Lower lobe of right lung (tissue), 2 donors: ENCODE data around the gene IPMK. TPM values are rescaled to one million over a fixed set of nuclear protein-coding genes. Genes with fewer than 3 reads are reported as not detected.

Experiments used
- ATAC-seq, 2 donors: fragments of 200-7000 bp; cut with Tn5 transposase; one replicate each; pipeline ENCODE4 v1.9.1; 2020 to 2022; ENCODE audit warnings: mild to moderate bottlenecking in 2 of 2, moderate library complexity in 2 of 2
- DNase-seq: peaks from one replicate; pipeline ENCODE4 v3.0.0-alpha.2; 2020
- H3K27ac ChIP-seq: fragments of 200-600 bp; one replicate; pipeline ENCODE4 v1.8.0; 2022
- H3K27me3 ChIP-seq: fragments of 200-600 bp; one replicate; pipeline ENCODE4 v1.8.0; 2022; ENCODE audit warnings: low read depth
- H3K36me3 ChIP-seq: fragments of 200-600 bp; one replicate; pipeline ENCODE4 v1.8.0; 2022; ENCODE audit warnings: mild to moderate bottlenecking
- H3K4me1 ChIP-seq: fragments of 200-600 bp; one replicate; pipeline ENCODE4 v1.8.0; 2022
- H3K4me3 ChIP-seq: fragments of 200-600 bp; one replicate; pipeline ENCODE4 v1.8.0; 2022; ENCODE audit warnings: mild to moderate bottlenecking
- H3K9me3 ChIP-seq: fragments of 200-600 bp; one replicate; pipeline ENCODE4 v1.8.0; 2022
- intact Hi-C: fragments of 100-400 bp; cut with DNase I; formaldehyde crosslinking; loops from one replicate; pipeline ENCODE4 v1.11.0; 2022
- total RNA-seq: library from RNA; stranded (reverse); fragmentation: NEBNext Ultra II Directional; extraction: Animal tissue kit (Norgen Biotek cat#: 25700); gene quantifications from one replicate; pipeline ENCODE4 v1.2.1, GENCODE V29; 2021
- TF ChIP-seq, protein P1 (sequence below): fragments of 200-600 bp; IDR thresholded peaks from one replicate; pipeline ENCODE4 v1.8.0; 2022; ENCODE audit warnings: antibody characterized with exemption, mild to moderate bottlenecking
- donor health status: DM: no; HTN: yes; CAD: no; lungs with severe emphysema.

IPMK gene
- total RNA-seq, 1 donor from 2014 or later, result 7.5 TPM

DNA sequence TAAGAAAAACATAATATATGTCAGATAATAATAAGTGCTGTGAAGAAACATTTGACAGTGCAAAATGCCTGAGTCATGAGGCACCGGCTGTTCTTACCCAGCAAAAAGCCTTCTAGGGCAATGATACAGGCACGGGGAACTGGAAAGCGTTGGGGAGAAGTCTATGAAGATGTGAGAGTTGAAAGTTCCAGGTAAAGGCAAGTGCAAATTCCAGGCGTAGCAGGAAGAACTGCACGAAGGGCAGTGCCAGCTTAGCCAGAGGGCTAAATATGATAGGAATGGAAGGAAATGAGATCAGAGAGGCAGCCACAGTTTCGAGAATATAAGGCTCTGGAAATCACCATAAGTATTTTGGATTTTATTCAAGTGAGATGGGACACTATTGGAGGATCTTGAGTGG, 87.0 kb downstream of the IPMK start:
- H3K4me3 ChIP-seq, result no peak overlapping the region
- H3K27ac ChIP-seq, result no peak overlapping the region
- no peak for DNase-seq
- no peak for ATAC-seq
- H3K27me3 ChIP-seq, result no peaks in the 10 kb centered on the region
- H3K4me1 ChIP-seq, result no peaks in the 10 kb centered on the region
- intact Hi-C loops, result no loop called here
- no peaks in the 10 kb centered on the region for H3K9me3 ChIP-seq
- TF ChIP-seq, protein P1, sequence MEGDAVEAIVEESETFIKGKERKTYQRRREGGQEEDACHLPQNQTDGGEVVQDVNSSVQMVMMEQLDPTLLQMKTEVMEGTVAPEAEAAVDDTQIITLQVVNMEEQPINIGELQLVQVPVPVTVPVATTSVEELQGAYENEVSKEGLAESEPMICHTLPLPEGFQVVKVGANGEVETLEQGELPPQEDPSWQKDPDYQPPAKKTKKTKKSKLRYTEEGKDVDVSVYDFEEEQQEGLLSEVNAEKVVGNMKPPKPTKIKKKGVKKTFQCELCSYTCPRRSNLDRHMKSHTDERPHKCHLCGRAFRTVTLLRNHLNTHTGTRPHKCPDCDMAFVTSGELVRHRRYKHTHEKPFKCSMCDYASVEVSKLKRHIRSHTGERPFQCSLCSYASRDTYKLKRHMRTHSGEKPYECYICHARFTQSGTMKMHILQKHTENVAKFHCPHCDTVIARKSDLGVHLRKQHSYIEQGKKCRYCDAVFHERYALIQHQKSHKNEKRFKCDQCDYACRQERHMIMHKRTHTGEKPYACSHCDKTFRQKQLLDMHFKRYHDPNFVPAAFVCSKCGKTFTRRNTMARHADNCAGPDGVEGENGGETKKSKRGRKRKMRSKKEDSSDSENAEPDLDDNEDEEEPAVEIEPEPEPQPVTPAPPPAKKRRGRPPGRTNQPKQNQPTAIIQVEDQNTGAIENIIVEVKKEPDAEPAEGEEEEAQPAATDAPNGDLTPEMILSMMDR, result no peak
- no peaks in the 10 kb centered on the region for H3K36me3 ChIP-seq

DNA sequence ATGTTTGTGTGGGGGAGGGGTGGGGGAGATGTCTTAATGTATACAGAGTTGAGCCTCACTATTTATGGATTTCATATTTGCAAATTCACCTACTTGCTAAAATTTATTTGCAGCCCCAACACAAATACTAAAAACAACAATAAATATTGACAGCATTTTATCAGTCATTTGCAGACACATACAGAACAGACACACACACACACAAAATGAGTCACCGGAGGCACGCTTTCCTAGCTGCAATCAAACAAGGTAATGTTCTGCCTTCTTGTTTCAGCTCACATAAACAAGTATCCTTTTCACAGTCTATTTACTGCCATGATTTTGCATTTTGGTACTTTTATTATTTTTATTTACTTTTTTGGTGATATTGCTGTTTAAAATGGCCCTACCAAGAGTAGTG, 88.5 kb downstream of the IPMK start:
- Histone ChIP-seq H3K9me3 (no peaks in the 10 kb centered on the region), H3K27ac (no peak overlapping the region), H3K4me1 (no peaks in the 10 kb centered on the region), H3K4me3 (no peak overlapping the region), H3K27me3 (no peaks in the 10 kb centered on the region), H3K36me3 (no peaks in the 10 kb centered on the region)
- TF ChIP-seq, protein P1, result no peak
- intact Hi-C loops, result no loop called here
- DNase-seq (no peak), ATAC-seq (no peak)

DNA sequence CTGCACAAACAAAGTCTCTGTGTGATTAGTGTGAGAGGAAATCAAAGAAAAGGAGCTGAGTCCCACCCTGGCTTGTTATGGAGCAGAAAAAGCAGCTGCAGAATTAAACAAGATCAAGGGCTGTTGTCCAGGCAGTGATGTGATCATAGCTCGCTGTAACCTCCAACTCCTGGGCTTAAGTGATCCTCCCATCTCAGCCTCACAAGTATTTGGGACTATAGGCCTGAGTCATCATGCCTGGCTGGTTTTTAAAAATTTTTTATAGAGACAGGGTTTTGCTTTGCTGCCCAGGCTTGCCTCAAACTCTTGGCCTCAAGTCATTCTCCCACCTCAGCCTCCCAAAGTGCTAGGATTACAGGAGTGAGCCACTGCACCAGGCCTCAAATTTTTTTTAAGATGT, 88.9 kb downstream of the IPMK start:
- Histone ChIP-seq H3K9me3 (no peaks in the 10 kb centered on the region), H3K27ac (no peak overlapping the region), H3K4me1 (no peaks in the 10 kb centered on the region), H3K27me3 (no peaks in the 10 kb centered on the region), H3K36me3 (no peaks in the 10 kb centered on the region), H3K4me3 (no peak overlapping the region)
- TF ChIP-seq, protein P1, result no peak
- no peak for DNase-seq
- no peak for ATAC-seq
- intact Hi-C loops, result no loop called here

DNA sequence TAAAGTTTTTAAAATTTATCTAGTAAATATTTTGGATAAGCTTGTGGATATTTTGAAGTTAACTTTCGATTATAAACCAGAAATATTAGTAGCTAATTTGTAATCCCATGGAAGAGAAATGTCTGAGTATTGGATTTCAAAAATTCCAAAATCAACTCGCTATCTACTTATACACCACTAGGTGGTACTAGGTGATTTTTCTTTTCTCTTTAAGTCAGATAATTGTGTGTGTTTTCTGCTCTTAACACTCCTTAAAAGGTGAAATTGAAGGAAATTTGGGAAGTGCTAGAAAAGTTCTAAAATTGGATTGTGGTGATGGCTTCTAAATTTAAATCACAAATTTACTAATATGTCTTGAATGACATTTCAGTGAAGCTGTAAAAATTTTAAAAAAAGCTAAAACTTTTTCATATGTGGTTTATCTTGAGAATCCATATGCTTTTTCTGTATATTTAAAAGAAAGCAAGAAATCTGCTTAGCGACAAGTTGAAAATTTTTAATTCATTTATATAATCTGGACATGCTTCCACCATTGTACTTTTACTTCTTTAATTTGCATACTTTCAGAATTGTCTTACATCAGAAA, 90.2 kb downstream of the IPMK start:
- no peaks in the 10 kb centered on the region for H3K4me1 ChIP-seq
- H3K9me3 ChIP-seq, result no peaks in the 10 kb centered on the region
- no peak for DNase-seq
- H3K27ac ChIP-seq, result no peak overlapping the region
- intact Hi-C loops, result no loop called here
- peak in 1 of 2 donors; percentile 49 for ATAC-seq
- H3K36me3 ChIP-seq, result no peaks in the 10 kb centered on the region
- H3K4me3 ChIP-seq, result no peak overlapping the region
- no peaks in the 10 kb centered on the region for H3K27me3 ChIP-seq
- TF ChIP-seq, protein P1, result peak; percentile 70

DNA sequence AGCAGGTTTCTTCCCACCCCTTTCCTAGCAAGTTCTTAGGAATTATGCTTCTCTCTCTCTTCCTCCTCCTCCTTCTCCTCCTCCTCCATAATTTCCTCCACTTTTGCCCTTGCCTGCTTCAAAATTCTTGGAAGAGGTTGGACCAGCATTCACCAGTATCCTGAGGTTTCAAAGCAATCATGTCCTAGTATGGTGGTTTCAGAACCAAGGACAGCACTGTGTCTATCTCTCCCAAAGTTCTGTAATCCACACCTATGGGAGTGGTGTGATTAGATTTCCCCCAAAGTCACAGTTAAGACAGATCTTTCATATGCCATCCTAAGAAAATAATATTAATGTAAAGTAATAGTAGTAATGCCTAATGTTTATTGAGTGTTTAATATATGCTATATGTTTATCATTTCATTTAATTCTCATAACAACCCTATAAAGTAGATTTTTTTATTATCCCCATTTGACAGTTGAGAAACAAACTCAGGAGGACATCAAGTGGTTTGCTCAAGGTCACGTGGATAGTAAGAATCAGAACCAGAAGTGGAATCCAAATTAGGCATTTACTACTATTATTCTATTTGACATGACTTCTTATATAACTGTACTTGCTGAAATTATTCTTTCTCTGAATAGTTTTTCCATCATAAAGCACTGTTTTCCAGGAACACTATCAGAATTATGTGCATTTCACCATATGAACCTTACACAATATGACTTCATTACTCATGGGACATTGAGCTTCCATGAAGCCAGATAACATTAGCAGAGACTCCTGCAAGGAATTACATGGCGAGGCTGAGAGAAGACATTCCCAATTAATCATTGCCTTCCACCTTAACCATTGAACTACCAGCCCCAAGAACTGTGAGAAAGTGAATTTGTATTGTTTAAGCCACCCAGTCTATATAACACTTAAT, 91.4 kb downstream of the IPMK start:
- Histone ChIP-seq H3K36me3 (no peaks in the 10 kb centered on the region), H3K4me1 (no peaks in the 10 kb centered on the region), H3K27ac (no peak overlapping the region), H3K9me3 (no peaks in the 10 kb centered on the region), H3K4me3 (no peak overlapping the region), H3K27me3 (no peaks in the 10 kb centered on the region)
- DNase-seq (no peak), ATAC-seq (no peak)
- TF ChIP-seq, protein P1, result no peak
- intact Hi-C loops, result no loop called here
